GM21528 (cell line): ENCODE data around the gene BMERB1.
"Not testable (repeated sequence)": the region's sequence is repeated elsewhere in the genome, so short reads cannot be mapped to it uniquely, and the experiment has no call there.

ENCODE experiments used
- ATAC-seq: cut with Tn5 transposase; IDR thresholded peaks from one replicate; pipeline ENCODE4 v1.9.1; 2021; ENCODE audit warnings: mild to moderate bottlenecking, moderate library complexity; ENCODE audit not compliant: unreplicated experiment, low FRiP score

BMERB1 gene

DNA sequence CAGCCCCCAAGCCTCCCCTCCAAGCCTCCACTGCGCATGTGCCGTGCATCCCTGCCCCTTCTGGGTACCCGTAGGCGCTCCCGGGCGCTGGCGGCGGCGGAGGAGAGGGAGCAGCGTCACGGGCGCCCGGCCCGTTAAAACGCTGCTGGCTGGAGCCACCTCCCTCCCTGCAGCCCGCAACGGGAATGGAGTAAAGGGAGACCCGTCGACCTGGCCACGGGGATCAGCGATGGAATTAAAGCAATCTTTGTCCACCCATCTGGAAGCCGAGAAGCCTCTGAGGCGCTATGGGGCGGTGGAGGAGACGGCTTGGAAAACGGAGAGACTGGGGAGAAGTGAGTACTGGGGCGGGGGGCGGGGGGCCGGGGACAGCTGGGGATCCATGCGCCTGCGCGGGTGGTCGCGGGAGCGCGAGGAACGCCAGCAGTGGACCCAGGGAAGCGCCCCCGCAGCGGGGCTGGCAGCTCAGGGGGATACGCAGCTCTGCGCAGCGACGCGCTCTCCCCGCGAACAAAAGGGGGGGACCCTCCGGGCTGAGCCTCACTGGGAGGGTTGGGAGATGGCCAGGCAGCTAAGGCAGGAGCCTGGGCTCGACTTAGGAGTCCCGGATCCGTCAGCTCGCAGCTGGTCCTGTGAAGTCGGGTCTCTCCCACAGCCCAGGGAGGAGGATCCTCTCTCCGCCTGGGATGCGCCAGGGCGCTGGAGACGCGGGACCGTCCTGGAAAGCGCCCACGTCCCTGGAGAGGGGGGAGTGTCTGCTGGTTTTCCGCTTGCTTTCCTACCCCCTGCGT is at the start of gene BMERB1:
Gene BMERB1 (plus strand): TSS at position 164 of the 791 bp plus-strand sequence. CDS start 66 bp downstream, at position 230.
- ATAC-seq: no peak

DNA sequence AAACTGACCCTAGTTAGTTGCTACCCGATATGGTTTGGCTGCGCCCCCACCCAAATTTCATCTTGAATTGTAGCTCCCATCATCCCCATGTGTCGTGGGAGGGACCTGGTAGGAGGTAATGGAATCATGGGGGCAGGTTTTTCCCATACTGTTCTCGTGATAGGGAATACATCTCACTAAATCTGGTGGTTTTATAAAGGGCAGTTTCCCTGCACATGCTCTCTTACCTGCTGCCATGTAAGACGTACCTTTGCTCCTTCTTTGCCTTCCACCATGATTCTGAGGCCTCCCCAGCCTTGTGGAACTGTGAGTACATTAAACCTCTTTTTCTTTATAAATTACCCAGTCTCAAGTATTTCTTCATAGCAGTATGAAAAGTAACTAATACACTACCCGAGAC is 46.3 kb upstream of the BMERB1 start:
- ATAC-seq: not testable (repeated sequence)

DNA sequence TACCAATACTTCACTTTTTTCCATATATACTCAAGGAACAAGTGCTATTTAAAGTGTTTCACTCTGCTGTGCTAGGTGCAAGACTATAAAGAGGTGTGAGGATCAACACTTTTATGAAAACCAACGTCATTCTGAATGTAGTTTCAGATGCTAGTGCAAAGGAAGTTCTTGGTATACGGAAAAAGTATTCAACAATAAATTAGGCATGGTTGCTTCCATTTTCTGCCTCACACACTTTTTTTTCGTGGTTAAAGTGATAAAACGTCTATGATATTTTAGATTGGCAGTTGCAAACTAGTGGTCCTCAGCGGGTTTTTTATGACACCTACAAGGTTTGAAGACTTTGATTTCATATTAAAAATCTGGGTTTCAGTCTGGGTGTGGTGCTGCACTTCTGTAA is 44.5 kb upstream of the BMERB1 start:
- not testable (repeated sequence) for ATAC-seq

DNA sequence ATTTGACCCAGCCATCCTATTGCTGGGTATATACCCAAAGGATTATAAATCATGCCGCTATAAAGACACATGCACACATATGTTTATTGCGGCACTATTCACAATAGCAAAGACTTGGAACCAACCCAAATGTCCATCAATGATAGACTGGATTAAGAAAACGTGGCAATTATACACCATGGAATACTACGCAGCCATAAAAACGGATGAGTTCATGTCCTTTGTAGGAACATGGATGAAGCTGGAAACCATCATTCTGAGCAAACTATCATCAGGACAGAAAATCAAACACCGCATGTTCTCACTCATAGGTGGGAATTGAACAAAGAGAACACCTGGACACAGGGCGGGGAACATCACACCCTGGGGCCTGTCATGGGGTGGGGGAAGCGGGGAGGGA is 41.4 kb upstream of the BMERB1 start:
- not testable (repeated sequence) for ATAC-seq

DNA sequence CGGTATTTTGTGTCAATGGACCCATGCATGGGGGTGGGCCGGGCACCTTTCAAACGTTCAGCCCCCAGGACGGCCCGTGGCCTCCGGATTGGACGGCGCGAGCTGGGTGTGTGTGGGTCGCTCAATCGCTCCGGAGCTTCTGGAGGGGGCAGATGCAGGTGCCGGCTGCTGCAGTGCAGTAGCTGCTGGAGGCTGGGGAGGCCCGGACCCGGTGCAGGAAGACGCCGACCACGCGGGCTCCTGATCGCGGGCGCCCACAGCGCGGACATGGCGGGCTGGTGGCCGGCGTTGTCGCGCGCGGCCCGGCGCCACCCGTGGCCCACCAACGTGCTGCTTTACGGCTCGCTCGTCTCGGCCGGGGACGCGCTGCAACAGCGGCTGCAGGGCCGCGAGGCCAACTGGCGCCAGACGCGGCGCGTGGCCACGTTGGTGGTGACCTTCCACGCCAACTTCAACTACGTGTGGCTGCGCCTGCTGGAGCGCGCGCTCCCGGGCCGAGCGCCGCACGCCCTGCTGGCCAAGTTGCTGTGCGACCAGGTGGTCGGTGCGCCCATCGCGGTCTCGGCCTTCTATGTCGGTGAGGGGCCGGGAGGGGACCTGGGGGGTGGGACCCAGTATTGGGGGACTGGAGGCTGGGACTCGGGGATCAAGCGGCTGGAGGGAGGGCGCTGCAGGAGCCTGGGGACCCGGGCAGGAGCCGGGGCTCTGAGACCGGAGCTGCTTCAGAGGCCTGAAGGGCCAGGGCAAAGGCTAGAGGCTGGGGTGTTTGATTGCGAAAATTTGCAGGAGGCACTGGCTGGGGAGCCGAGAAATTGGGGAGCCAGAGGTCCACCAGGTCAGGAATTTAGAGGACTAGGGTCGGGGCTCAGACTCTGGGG is 38.5 kb upstream of the BMERB1 start, which contains the start of gene MPV17L:
Gene MPV17L (plus strand): TSS at position 124 of the 878 bp plus-strand sequence. CDS start 144 bp downstream, at position 268.
- ATAC-seq: not testable (repeated sequence)

DNA sequence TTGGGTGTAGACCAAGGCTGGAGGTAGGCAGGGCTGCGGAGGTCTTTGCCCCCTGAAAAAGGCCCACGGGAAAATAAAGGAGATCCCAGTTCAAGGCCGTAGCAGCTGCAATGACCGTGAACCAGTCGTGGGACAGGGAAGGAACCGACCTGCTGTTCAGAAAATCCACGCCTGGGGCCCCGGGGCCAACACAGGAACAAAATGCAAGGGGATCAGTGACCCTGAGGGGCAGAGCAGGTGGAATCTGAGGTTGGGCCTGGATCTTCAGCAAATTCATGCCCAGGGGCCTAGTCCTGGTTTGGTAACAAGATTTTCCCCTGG is 37.9 kb upstream of the BMERB1 start:
- ATAC-seq: not testable (repeated sequence)

DNA sequence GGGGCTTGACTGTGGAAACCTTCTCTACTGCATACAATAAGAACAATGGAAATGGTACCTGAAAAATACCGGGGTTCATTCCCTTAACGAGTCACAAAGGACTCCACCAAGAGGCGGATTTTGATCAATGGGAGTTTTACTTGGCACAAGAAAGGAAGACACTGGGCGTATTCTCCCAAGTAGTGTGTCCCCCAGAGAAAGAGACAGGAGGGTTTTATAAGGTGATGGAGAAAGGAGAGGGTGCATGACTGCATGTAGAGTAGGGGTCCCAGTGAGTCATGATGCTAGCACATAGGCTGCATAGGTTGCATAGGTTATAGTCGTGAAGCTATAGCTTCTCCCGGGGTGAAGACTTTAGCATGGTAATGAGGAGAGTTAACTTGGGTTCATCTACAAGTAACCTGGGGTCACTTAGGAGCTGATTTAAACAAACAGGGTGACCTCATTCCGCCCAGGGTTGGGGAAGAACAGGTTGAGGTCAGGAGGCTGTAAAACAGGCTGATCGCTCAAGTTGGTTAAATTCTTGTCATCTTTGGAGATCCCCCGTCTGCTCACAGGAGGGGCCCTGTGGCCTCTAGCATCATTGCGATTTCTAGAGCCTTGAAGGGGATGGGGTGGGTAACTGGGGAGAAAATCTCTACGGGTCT is 37.3 kb upstream of the BMERB1 start:
- ATAC-seq: no peak

DNA sequence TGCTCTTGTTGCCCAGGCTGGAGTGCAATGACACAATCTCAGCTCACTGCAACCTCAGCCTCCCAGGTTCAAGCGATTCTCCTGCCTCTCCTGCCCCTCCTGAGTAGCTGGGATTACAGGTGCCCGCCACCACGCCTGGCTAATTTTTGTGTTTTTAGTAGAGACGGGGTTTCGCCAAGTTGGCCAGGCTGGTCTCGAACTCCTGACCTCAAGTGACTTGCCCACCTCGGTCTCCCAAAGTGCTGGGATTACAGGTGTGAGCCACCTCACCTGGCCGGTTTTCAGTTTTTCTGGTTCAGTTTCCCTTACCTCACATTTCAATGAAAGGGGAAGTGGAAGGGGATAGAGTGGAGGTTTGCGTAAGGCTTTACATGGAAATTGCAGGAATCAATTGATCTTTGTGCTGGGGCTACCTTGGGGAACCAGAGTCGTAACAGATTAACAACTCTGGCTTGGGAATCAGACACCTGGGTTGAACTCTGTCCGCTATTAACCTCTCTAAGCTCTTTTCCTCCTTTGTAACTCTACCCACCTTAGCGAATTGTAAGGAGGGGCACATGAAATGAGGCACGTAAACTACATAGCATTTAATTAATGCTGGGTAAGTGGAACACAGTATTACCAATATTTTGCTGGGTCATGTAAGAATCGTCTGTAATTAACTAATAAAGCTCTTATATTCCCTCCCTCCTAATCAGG is 35.6 kb upstream of the BMERB1 start:
- ATAC-seq: no peak

DNA sequence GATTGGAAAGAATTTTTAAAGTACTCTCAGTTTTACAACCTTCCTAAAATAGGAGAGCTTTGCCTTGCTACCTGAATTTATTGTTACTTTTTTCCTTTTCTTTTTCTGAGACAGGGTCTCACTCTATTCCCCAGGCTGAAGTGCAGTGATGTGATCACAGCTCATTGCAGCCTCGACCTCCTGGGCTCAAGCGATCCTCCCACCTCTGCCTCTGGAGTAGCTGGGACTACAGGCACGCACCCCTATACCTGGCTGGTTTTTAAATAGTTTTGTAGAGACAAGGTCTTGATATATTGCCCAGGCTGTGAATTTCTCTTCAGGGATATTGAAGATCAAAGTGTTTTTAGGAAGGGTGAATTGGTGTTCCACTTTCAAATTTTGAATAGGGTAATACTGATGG is 35.1 kb upstream of the BMERB1 start:
- no peak for ATAC-seq

DNA sequence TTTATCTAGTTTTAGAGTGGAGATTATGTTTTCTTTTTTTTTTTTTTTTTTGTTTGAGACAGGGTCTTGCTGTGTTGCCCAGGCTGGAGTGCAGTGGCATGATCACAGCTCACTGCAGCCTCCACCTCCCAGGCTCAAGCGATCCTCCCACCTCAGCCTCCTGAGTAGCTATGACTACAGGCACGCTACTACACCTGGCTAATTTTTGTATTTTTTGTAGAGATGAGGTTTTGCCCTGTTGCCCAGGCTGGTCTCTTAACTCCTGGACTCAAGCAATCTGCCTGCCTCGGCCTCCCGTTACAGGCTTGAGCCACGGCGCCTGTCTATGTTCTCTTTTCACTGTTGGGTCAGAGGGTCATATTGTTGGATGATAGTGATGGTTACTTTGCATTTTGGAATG is 34.1 kb upstream of the BMERB1 start:
- not testable (repeated sequence) for ATAC-seq

DNA sequence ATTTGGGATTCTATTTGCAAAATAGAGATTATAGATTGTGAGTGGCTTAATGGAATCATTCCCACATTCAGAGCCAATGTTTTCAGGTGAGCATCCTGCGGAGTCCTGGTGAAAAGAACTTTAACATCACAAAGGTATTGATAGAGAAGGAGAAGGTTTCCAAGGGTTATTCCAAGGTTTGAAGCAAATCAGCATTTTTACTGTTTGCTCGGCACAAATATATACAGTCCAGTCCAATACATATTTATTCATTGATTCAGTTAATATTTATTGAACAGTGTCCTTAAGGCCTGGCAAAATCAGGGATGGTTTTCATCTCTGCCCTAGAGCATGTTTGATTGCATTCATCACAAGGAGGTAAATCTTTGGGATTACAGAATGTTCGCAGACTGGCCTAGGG is 32.4 kb upstream of the BMERB1 start:
- ATAC-seq: no peak

DNA sequence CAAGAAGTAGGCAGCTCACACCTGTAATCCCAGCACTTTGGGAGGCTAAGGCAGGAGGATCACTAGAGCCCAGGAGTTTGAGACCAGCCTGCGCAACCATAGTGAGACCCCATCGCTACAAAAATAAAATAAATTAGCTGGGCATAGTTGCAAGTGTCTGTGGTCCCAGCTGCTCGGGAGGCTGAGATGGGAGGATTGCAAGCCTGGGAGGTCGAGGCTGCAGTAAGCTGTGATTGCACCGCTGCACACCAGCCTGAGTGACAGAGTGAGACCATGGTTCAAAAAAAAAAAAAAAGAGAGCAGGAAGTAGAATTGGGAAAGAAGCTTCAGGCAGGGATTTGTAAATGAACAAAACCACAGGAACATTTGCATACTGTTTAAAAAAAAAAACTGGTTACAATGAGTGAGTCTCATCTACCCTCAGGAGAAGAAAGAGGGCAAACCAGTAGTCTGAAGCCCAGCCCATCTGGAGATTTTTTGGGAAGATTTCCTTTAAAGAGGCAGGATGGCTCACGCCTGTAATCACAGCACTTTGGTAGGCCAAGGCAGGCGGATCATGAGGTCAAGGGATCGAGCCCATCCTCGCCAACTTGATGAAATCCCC is 30.9 kb upstream of the BMERB1 start:
- ATAC-seq: no peak

DNA sequence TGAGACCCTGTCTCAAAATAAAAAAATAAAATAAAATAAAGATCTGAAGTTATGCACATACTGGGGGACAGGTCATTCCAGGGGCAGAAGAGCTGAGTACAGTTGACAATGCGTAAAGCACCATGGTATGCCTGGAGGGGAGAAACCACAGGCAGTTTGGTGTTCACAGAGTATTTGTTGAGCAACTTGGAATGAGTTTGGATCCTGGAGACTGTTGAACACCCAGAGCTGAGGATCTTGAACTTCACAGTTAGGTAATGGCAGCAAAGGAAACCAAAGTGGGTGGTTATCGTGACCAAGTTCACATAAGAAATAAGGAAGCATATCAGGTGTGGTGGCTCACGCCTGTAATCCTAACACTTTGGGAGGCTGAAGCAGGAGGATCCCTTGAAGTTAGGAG is 30.3 kb upstream of the BMERB1 start:
- not testable (repeated sequence) for ATAC-seq

DNA sequence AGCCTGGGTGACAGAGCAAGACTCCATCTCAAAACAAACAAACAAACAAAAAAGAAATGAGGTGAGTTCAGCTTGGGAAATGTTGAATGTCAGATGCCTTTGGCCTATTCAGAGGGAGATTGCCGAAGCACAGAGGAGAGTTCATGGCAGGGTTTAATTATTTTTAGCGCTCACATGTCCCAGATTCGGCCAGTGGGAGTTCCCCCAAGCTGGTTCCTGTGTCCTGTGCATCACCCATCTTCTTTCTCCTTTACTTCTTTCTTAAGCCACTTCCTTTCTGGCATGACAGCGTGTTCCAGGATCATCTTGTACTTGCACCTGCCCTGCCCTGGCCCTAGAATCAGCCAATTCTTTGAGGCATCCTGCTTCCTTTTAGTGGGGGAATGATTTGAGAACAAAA is 29.6 kb upstream of the BMERB1 start:
- no peak for ATAC-seq

DNA sequence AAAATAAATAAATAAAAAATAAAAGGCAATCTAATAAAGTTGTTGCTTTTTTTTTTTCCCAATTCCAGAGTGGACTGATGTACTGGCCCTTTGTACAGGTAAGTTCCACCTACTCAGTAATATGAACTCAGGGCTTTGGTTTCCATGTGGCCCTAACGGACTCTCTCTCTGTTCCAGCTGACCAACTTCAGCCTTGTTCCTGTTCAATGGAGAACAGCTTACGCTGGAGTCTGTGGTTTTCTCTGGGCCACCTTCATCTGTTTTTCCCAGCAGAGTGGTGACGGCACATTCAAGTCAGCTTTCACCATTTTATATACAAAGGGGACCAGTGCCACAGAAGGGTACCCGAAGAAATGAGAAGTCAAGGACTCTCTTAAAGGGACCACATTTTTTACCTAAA is 26.6 kb upstream of the BMERB1 start:
- not testable (repeated sequence) for ATAC-seq

DNA sequence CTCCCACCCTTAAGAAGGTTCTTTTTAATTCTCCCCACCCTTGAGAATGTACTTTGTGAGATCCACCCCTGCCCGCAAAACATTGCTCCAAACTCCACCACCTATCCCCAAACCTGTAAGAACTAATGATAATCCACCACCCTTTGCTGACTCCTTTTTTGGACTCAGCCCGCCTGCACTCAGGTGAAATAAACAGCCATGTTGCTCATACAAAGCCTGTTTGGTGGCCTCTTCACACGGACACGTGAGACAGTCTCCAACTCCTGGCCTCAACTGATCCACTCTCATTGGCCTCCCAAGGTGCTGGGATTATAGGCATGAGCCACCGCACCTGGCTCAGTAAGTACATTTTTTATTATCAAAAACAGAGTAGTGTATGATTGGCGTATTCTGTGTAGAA is 24.9 kb upstream of the BMERB1 start:
- ATAC-seq: not testable (repeated sequence)

DNA sequence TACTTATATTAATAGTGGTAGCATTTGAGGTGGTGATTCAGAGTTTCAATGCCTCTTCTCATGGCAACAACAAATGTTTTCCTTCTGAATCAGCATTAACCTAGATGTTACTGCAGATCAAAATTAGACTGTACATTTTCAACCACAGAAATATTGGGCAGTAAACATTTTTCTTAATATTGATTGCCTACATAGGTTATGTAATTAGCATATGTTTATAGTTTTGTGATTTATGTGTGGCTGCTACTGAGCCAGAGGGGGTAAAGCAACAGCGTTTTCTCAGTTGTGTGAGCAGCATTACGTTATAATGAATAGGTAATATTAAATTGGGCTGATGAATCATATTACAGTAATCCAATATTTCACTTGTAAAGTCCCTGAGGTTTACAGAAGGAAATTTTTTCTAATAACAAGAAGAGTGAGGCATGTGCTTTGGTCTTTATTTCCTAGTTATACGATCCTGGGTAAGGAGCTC is 18.8 kb upstream of the BMERB1 start:
- ATAC-seq: no peak

DNA sequence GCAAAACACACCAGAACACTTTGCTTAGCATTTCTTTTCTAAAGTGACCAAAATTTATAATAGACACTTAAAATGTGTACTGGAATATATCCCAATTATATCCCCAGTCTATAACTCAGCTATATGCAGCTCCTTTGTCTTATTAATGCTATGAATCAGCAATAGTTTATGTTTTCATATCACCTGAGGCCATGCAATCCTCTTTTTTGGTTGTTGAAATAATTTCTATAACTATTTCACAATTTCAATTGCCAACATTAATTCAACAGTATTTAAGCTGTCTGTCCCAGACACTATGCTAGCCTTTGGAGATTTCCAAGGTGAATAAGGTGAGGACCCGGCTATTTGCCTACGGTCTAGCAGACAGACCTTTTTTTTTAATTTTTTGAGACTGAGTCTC is 17.2 kb upstream of the BMERB1 start:
- no peak for ATAC-seq

DNA sequence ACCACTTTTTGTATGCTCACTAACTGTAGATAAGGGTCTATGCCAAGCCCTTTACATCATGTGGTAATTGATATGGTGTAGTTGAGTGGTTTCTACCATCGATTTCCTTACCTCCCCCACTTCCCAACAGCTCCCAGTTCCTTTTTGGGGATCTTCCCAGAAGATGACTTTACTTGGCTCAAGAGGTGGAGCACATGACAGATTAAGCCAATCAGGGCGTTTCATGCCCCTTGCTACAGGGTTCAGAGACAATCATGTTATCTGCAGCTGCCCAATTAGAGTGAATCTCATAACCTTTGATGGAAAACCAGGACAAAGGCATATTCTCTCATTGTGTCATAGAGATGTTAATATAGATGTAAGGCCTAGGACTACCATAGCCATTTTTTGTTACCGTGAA is 16.2 kb upstream of the BMERB1 start:
- no peak for ATAC-seq

DNA sequence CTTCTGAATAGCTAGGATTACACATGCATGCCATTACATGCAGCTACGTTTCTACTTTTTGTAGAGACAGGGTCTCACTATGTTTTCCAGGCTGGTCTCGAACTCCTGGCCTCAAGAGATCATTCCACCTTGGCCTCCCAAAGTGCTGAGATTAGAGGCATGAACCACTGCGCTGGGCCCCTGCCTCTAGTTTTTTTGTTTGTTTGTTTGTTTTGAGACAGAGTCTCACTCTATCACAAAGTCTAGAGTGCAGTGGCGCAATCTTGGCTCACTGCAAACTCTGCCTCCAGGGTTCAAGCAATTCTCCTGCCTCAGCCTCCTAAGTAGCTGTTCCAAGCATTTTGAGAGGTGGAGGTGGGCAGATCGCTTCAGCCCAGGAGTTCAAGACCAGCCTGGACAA is 12.7 kb upstream of the BMERB1 start:
- not testable (repeated sequence) for ATAC-seq
